Activated T-cell treated with anti-CD3 and anti-CD28 coated beads, Interleukin-2, amount 50 U/mL, for 4 hours (primary cell): ENCODE results near the gene ASB5. TPM values are rescaled to one million over a fixed set of nuclear protein-coding genes. Genes with fewer than 3 reads are reported as not detected.
"Not testable (repeated sequence)": the region's sequence is repeated elsewhere in the genome, so short reads cannot be mapped to it uniquely, and the experiment has no call there.

Source experiments
- ATAC-seq, 2 donors: fragments of 200-7000 bp; cut with Tn5 transposase; one replicate each; pipeline ENCODE4 v1.10.0; 2021
- DNase-seq: peaks from one replicate; pipeline ENCODE4 v3.0.0-alpha.2; 2020
- H3K27me3 Mint-ChIP-seq: one replicate; pipeline ENCODE4 v1.8.0; 2021; ENCODE audit warnings: low read depth, mixed read lengths
- H3K36me3 Mint-ChIP-seq: one replicate; pipeline ENCODE4 v1.8.0; 2022; ENCODE audit warnings: mixed read lengths; ENCODE audit not compliant: insufficient read depth
- H3K4me1 Mint-ChIP-seq: one replicate; pipeline ENCODE4 v1.8.0; 2021; ENCODE audit warnings: low read depth, mixed read lengths
- H3K4me3 Mint-ChIP-seq: one replicate; pipeline ENCODE4 v1.8.0; 2021; ENCODE audit warnings: mild to moderate bottlenecking, moderate library complexity, mixed read lengths
- H3K9me3 Mint-ChIP-seq: one replicate; pipeline ENCODE4 v1.8.0; 2021; ENCODE audit warnings: mixed read lengths
- total RNA-seq, 3 donors: library from RNA; stranded (reverse); gene quantifications; one replicate each; pipeline ENCODE4 v1.2.1, GENCODE V29; 2021

The ASB5 gene
- total RNA-seq, 3 donors from 2014 or later = not detected

DNA sequence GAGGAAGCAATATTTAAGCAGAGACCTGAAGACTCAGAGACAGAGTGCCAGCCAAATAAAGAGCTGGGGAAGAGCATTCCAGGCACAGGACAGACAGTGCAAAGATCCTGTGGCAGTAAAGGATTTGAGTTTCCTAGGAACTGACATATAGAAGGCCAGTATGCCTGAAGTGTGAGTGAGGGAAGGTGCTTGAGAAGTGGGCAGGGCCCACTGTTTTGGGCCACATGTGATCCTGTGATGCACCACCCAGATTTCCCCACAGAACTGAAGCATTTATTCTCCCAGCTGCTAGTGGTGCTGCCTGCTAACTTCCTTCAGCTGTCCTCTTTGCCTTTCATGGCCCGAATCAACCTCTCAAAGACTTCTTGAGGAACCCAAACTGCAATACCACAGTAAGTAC is 23.9 kb upstream of the ASB5 start:
- Mint-ChIP-seq H3K9me3 (no peaks in the 10 kb centered on the region), H3K4me3 (no peak overlapping the region), H3K36me3 (no peaks in the 10 kb centered on the region), H3K27me3 (no peaks in the 10 kb centered on the region), H3K4me1 (no peaks in the 10 kb centered on the region)
- DNase-seq = no peak
- no peak for ATAC-seq

DNA sequence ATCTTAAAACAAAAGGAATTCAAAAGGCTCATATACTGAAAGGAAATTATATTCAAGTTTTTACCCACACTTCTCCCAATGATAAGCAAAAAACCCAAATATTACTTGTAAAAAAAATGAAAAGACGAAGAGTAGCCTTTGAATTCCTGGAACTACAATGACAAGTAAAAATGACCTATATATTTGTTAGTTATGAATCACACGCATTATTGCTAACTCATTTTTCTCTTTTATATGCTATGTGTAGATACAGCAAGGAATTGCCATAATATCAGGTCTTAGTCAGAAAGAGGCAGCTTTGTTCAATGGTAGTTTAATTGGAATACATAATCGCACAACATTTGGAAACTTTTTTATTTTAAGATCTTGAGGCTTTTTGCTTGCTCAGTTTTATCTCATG is 22.7 kb upstream of the ASB5 start:
- DNase-seq = no peak
- H3K27me3 Mint-ChIP-seq = no peaks in the 10 kb centered on the region
- no peak for ATAC-seq
- H3K4me1 Mint-ChIP-seq = no peaks in the 10 kb centered on the region
- no peaks in the 10 kb centered on the region for H3K9me3 Mint-ChIP-seq
- no peaks in the 10 kb centered on the region for H3K36me3 Mint-ChIP-seq
- no peak overlapping the region for H3K4me3 Mint-ChIP-seq

DNA sequence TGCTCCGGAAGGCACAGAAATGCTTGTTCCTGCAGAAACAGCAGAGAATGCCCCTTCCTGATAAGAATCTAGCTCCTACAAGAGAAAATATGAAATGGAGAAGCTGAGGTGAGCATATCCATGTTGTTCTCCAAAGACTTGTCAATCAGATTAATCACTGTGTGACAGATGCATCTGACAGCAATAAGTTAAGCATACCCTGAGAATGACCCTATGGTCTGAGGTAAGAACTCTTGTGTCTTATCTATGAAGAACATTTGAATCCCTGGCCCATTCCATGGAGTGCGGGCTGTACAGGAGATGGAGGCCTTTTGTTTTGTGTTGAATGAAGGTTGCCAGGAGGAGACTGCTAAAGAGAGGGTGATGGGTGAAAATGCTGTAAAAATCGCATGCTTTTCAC is 21.5 kb upstream of the ASB5 start:
- Mint-ChIP-seq H3K36me3 (no peaks in the 10 kb centered on the region), H3K27me3 (no peaks in the 10 kb centered on the region), H3K4me1 (no peaks in the 10 kb centered on the region), H3K9me3 (no peaks in the 10 kb centered on the region), H3K4me3 (no peak overlapping the region)
- DNase-seq (no peak), ATAC-seq (no peak)

- Mint-ChIP-seq H3K36me3 (no peaks in the 10 kb centered on the region), H3K4me1 (no peaks in the 10 kb centered on the region), H3K27me3 (no peaks in the 10 kb centered on the region), H3K4me3 (no peak overlapping the region), H3K9me3 (no peaks in the 10 kb centered on the region)
- DNase-seq (no peak), ATAC-seq (no peak)
Observed at GRCh38 chr4:176289561-176289960, 20.5 kb upstream of the ASB5 start.

DNA sequence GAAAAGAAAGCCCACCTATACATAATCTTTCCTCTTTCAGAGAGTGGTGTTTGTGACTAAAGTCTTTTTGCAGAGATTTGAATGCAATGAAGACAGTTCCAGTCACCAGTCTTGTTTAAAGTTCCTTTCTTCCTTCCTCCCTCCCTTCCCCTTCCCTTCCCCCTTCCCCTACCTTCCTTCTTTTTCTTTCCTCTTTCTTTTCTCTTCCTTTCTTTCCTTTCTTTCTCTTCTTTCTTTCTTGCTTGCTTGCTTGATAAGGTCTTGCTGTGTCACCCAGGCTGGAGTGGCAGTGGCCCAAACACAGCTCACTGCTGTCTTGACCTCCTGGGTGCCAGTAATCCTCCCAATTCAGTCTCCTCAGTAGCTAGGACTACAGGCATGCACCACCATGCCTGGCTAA is 19.0 kb upstream of the ASB5 start:
- H3K4me1 Mint-ChIP-seq = no peaks in the 10 kb centered on the region
- no peak for DNase-seq
- no peak for ATAC-seq
- H3K9me3 Mint-ChIP-seq = no peaks in the 10 kb centered on the region
- H3K36me3 Mint-ChIP-seq = no peaks in the 10 kb centered on the region
- no peak overlapping the region for H3K4me3 Mint-ChIP-seq
- no peaks in the 10 kb centered on the region for H3K27me3 Mint-ChIP-seq

- no peaks in the 10 kb centered on the region for H3K9me3 Mint-ChIP-seq
- no peaks in the 10 kb centered on the region for H3K36me3 Mint-ChIP-seq
- ATAC-seq (no peak), DNase-seq (no peak)
- H3K27me3 Mint-ChIP-seq = no peaks in the 10 kb centered on the region
- H3K4me1 Mint-ChIP-seq = no peaks in the 10 kb centered on the region
- no peak overlapping the region for H3K4me3 Mint-ChIP-seq
Observed at GRCh38 chr4:176287546-176287945, 18.5 kb upstream of the ASB5 start.

DNA sequence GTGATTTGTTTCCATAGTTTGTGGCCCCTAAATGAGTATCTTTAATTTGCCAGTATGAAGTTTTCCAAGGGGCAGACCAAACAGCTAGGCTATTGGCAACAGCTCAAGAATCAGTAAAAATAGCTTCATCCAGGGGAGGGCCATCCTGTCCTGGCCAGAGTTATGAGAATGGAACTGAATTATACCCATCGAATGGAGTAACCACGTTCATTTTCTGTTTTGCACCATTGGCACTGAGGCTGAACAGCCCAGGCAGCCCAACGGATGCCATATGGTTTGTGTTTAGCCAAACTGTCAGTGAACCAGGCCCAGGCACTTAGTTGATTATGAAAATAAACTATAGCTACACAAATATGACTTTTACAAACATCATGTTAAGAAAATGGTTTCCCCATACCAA is 17.7 kb upstream of the ASB5 start:
- DNase-seq = no peak
- no peak for ATAC-seq
- Mint-ChIP-seq H3K4me3 (no peak overlapping the region), H3K36me3 (no peaks in the 10 kb centered on the region), H3K9me3 (no peaks in the 10 kb centered on the region), H3K4me1 (no peaks in the 10 kb centered on the region), H3K27me3 (no peaks in the 10 kb centered on the region)

DNA sequence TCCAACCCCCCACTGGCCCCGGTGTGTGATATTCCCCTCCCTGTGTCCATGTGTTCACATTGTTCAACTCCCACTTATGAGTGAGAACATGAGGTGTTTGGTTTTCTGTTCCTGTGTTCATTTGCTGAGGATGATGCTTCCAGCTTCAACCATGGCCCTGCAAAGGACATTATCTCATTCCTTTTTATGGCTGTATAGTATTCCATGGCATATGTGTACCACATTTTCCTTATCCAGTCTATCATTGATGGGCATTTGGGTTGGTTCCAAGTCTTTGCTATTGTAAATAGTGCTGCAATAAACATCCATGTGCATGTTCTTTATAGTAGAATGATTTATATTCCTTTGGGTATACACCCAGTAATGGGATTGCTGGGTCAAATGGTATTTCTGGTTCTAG is 10.5 kb upstream of the ASB5 start:
- H3K4me3 Mint-ChIP-seq, H3K9me3 Mint-ChIP-seq, DNase-seq, H3K36me3 Mint-ChIP-seq, ATAC-seq, H3K4me1 Mint-ChIP-seq: not testable (repeated sequence)
- peaks cover 25% of the 10 kb centered on the region for H3K27me3 Mint-ChIP-seq

DNA sequence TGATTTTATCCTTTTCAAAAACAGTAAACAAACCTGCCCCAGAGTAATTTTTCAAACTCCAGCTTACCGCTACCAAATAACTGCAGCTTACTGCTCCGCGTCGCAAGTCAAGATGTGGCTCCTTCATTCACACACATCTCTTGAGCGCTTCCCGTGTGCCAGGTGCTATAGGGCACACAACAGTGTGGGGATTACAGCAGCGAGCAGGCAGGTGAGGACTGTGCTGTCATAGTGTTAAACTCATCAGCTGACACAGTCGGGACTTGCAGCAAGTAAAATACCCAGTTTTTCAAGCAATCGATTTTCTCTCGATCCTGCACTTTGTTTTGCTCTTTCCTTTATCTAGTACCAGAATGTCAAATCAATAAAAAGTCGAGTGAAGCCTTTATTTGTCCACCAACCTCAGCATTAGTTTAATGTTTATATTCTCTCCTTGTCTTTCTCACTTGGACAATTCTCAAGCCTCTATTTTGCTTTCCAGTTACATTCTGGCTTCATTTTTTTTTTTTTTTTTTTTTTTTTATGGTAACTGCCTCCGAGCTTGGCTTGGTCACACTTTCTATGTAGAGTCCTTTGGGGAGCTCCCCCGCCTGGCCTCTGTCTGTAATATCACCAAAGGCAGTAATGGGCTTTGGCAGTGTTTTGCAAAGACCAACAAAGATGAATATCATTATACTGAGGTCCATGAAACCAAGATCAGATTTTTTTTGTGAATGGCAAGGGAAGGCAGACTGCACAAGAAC is 8.3 kb upstream of the ASB5 start:
- no peaks in the 10 kb centered on the region for H3K4me1 Mint-ChIP-seq
- H3K27me3 Mint-ChIP-seq = peaks cover 26% of the 10 kb centered on the region
- peak; percentile 5 for DNase-seq
- no peaks in the 10 kb centered on the region for H3K9me3 Mint-ChIP-seq
- H3K4me3 Mint-ChIP-seq = no peak overlapping the region
- no peaks in the 10 kb centered on the region for H3K36me3 Mint-ChIP-seq
- ATAC-seq = no peak

DNA sequence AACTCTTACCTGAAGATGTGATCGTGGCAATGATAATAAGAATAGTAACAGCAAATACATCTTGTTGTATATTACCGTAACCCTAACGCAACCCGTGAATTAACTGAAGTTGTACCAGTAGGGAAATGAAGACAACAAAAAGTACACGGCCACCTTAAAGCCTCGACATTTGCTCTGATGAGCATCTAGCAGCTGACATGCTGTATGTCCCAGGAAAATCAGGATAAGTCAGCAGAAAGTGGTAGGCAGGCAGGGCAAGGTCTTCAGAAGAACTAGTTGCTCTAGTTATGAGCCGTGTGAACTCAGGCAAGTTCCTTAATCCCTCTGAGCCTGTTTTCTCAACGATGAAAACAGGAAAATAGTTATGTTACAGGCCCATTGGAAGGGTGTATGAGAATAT is 7.7 kb upstream of the ASB5 start:
- no peak overlapping the region for H3K4me3 Mint-ChIP-seq
- no peak for ATAC-seq
- H3K9me3 Mint-ChIP-seq = no peaks in the 10 kb centered on the region
- H3K4me1 Mint-ChIP-seq = no peaks in the 10 kb centered on the region
- peaks cover 26% of the 10 kb centered on the region for H3K27me3 Mint-ChIP-seq
- H3K36me3 Mint-ChIP-seq = no peaks in the 10 kb centered on the region
- no peak for DNase-seq

DNA sequence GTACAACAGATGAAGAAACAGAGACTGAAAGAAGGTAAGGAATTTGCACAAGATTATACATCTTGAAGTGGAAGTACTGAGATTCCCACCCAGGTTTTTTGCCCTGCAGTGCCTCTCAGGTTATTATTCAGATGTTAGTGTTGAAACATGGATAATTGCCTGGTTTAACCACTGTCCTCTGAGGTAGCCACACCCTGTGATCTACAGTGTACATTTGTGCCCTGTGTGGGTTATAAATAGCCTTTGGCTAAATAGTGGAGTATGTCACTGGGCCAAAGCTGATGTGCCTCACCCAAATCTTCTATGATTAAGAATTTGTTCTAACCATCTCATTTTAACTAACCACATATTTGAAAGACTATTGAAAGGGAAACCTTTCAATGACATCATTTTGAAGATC is 5.4 kb upstream of the ASB5 start:
- Mint-ChIP-seq H3K27me3 (peaks cover 16% of the 10 kb centered on the region), H3K36me3 (no peaks in the 10 kb centered on the region), H3K4me1 (no peaks in the 10 kb centered on the region), H3K4me3 (no peak overlapping the region), H3K9me3 (no peaks in the 10 kb centered on the region)
- DNase-seq (no peak), ATAC-seq (no peak)

DNA sequence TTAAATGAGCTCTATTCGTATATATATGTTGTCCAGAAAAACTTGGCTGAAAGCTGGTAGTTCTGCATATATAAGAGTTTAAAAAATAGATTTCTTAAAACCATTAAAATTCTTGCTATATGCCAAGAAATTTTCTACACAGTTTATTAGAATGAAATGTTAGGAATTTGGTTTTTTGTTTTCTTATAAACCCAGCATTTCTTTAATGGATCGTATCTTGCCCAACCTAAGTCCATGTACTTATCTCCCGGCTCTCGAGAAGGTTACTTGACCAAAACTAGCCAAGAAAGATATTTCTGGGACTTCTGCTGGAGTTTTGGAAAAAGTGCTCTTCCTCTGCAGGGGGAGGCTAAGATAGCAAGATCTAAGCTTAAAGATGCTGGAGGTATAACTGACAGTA is 4.7 kb upstream of the ASB5 start:
- Mint-ChIP-seq H3K4me3 (no peak overlapping the region), H3K27me3 (peaks cover 16% of the 10 kb centered on the region), H3K4me1 (no peaks in the 10 kb centered on the region), H3K9me3 (no peaks in the 10 kb centered on the region), H3K36me3 (no peaks in the 10 kb centered on the region)
- DNase-seq = no peak
- ATAC-seq = no peak

DNA sequence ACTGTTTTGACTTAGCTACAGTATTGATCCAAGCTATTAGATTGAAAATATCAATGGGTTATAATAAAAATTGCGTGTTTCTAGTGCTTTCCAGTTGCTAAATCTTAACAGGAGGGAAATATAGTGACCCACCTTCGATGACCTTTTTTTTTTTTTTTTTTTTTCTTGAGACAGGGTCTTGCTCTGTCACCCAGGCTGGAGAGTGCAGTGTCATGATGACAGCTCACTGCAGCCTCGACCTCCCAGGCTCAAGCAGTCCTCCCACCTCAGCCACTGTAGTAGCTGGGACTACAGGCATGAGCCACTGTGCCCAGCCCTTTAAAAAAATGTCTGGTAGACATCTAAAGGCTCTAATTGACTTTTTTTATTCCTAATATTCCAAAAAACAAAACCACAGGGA is 3.8 kb upstream of the ASB5 start:
- peaks cover 16% of the 10 kb centered on the region for H3K27me3 Mint-ChIP-seq
- no peak for DNase-seq
- ATAC-seq = no peak
- no peak overlapping the region for H3K4me3 Mint-ChIP-seq
- no peaks in the 10 kb centered on the region for H3K36me3 Mint-ChIP-seq
- H3K9me3 Mint-ChIP-seq = no peaks in the 10 kb centered on the region
- no peaks in the 10 kb centered on the region for H3K4me1 Mint-ChIP-seq

- Mint-ChIP-seq H3K4me1 (no peaks in the 10 kb centered on the region), H3K4me3 (no peak overlapping the region)
- ATAC-seq = no peak
Observed at GRCh38 chr4:176271749-176272148, 2.7 kb upstream of the ASB5 start.

GRCh38 chr4:176270669-176271068 is 1.6 kb upstream of the ASB5 start:
- Mint-ChIP-seq H3K4me3 (no peak overlapping the region), H3K9me3 (no peaks in the 10 kb centered on the region), H3K36me3 (no peaks in the 10 kb centered on the region), H3K4me1 (no peaks in the 10 kb centered on the region), H3K27me3 (peaks cover 4% of the 10 kb centered on the region)
- DNase-seq (no peak), ATAC-seq (no peak)

More at GRCh38 chr4:176271749-176272148, 2.7 kb upstream of the ASB5 start:
- Mint-ChIP-seq H3K9me3 (no peaks in the 10 kb centered on the region), H3K27me3 (peaks cover 7% of the 10 kb centered on the region), H3K36me3 (no peaks in the 10 kb centered on the region)
- no peak for DNase-seq

DNA sequence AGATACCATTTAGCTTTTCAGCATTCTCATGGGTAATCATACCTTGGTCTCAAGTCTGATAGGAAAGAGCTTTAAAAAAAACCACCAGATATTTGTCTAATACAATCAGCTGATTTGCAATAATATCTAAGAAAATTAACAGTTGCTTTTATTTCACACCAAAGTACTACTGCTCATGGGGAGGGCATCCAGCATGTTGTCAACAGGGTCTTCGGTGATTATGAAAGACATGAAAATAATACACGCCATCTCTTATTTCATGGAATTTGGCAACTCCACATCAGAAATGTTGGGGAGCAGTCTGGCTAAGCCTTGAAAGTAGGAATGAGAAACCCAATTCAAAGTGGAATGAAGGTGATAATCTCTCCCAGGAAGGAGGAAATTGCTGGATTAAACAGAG is 3.0 kb downstream of the ASB5 start:
- Mint-ChIP-seq H3K4me3 (no peak overlapping the region), H3K9me3 (no peaks in the 10 kb centered on the region), H3K36me3 (no peaks in the 10 kb centered on the region), H3K27me3 (no peaks in the 10 kb centered on the region), H3K4me1 (no peaks in the 10 kb centered on the region)
- DNase-seq (no peak), ATAC-seq (no peak)
